ENCODE measurements around the gene ANO7.

DNA sequence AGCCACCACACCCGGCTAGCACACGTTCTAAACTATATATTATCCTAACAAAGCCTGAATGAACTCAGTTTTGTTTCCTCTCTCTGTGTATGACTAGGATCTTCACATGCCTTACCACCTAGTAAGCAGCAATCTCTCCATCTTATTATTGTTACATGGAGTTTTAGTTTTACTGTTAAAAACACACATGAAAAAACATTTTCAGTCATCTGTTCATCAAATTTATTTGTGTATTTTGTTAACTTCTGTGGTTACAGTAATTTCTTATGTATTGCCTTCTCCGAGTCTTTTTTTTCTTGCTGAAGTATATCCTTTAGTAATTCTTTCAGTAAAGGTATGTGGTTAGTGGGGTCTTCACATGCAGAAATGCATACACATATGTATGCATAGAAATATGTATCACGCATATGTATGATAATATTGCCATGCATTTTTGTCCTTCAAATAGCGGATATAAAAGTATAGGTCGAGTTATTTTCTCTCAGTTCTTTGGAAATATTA lies 31.4 kb downstream of the ANO7 start:
- TF ChIP-seq, protein P1, sequence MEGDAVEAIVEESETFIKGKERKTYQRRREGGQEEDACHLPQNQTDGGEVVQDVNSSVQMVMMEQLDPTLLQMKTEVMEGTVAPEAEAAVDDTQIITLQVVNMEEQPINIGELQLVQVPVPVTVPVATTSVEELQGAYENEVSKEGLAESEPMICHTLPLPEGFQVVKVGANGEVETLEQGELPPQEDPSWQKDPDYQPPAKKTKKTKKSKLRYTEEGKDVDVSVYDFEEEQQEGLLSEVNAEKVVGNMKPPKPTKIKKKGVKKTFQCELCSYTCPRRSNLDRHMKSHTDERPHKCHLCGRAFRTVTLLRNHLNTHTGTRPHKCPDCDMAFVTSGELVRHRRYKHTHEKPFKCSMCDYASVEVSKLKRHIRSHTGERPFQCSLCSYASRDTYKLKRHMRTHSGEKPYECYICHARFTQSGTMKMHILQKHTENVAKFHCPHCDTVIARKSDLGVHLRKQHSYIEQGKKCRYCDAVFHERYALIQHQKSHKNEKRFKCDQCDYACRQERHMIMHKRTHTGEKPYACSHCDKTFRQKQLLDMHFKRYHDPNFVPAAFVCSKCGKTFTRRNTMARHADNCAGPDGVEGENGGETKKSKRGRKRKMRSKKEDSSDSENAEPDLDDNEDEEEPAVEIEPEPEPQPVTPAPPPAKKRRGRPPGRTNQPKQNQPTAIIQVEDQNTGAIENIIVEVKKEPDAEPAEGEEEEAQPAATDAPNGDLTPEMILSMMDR (IDR thresholded peaks at IDR 0.05) = no peak
- no peak for TF ChIP-seq POLR2A (IDR thresholded peaks at IDR 0.05)
